Prostate gland (tissue), 2 donors: Measurements from ENCODE around the gene OR51F1.

Source experiments
- POLR2A ChIP-seq: fragments of 450-650 bp; IDR thresholded peaks from one replicate; pipeline ENCODE4 v1.6.1; 2016; ENCODE audit warnings: antibody characterized with exemption, mild to moderate bottlenecking
- TF ChIP-seq, protein P1 (sequence below), 4 experiments: fragments of 200-600 bp in 2 of 4; fragments of 450-650 bp in 2 of 4; sonication (generic) in 2 of 4; IDR thresholded peaks; 1 replicate in 3 of 4; 2 replicates in 1 of 4; pipeline ENCODE4 v1.5.1; 2016 to 2019; ENCODE audit warnings: antibody characterized with exemption in 4 of 4, mild to moderate bottlenecking in 2 of 4, moderate library complexity in 2 of 4

DNA sequence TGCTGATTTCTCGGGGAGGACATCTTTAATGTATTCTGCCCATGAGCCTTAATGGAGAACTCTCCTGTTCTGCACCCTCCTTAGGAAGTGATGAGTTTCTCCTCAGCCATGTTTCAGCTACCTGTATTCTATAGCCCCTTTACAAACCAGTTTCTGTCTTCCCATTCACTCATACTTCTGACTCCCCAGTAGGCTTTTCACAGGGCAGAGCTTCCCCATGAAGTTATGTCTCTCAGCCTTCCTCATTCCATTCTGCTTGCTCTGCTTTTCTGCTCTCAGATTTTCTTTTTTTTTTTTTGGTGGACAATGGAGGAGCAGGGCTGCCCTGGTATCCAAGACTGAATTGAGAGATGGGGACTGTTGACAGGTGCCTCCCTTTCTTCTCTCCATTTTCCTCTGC is 38.7 kb upstream of the OR51F1 start:
- TF ChIP-seq, protein P1, sequence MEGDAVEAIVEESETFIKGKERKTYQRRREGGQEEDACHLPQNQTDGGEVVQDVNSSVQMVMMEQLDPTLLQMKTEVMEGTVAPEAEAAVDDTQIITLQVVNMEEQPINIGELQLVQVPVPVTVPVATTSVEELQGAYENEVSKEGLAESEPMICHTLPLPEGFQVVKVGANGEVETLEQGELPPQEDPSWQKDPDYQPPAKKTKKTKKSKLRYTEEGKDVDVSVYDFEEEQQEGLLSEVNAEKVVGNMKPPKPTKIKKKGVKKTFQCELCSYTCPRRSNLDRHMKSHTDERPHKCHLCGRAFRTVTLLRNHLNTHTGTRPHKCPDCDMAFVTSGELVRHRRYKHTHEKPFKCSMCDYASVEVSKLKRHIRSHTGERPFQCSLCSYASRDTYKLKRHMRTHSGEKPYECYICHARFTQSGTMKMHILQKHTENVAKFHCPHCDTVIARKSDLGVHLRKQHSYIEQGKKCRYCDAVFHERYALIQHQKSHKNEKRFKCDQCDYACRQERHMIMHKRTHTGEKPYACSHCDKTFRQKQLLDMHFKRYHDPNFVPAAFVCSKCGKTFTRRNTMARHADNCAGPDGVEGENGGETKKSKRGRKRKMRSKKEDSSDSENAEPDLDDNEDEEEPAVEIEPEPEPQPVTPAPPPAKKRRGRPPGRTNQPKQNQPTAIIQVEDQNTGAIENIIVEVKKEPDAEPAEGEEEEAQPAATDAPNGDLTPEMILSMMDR (IDR thresholded peaks at IDR 0.05) = no peak
- no peak for TF ChIP-seq POLR2A
